ENCODE results near the gene PCBP3.
"Not testable (repeated sequence)": the region's sequence is repeated elsewhere in the genome, so short reads cannot be mapped to it uniquely, and the experiment has no call there.

PCBP3 gene

DNA sequence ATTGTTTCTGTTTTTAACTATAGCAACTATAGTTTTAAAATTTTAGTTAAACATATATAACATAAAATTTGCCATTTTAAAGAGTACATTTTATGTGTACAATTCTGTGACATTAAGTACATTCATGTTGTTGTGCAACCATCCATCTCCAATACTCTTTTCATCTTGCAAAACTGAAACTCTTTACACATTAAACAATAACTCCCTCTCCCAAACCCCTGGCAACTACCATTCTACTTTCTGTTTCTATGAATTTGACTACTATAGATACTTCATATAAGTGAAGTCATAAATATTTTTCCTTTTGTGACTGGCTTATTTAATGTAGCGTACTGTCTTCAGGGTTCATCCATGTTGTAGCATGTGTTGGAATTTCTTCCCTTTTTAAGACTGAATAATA is 25.9 kb downstream of the PCBP3 start:
- no peak for DNase-seq (ENCODE audit: low read depth in 2 of 3, low spot score in 1 of 3)

DNA sequence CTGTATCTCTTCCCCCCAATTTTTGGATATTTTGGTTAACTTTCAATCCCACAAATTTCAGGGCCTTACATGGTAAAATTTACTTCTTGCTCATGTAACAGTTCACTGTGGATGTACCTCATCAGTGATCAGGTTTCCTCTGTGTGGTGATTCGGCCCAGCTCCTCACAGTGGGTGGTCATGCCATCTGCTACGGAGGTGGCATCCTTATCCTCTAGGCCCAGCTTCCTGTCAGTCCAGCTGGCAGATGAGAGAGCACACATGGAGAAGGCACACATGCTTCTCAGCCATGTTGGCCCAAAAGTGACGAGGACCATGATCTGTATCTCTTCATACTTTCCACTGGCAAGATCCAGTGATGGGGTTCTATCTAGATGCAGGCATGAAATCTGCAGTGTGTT is 27.2 kb downstream of the PCBP3 start:
- no peak for DNase-seq (ENCODE audit: low read depth in 2 of 3, low spot score in 1 of 3)

DNA sequence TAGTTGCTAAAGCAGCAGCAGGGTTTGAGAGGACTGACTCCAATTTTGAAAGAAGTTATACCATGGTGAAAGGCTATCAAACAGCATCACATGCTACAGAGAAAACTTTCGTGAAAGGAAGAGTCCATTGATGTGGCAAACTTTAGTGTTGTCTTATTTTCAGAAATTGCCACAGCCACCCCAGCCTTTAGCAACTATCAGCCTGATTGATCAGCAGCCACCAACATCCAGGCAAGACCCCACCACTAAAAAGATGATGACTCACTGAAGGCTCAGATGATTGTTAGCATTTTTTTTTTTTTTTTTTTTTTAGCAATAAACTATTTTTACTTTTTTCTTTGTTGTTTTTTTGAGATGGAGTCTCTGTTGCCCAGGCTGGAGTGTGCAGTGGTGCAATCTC is 35.3 kb downstream of the PCBP3 start:
- DNase-seq (ENCODE audit: low read depth in 2 of 3, low spot score in 1 of 3): not testable (repeated sequence)

DNA sequence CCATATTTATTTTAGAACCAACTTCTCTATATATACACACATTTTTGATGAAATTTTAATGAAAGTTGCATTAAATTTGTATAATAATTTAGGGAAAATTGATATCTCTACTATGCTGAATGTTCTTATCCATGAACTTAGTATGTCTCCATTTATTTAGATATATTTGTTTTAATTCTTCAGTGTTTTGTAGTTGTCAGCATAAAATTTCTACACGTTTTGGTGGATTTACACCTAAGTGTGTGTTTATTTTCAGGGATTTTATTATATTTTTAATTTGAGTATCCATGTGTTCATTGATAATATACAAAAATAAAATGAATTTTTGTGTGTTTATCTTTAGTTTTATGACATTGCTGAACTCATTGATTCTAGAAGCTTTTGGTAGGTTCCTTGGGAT is 36.7 kb downstream of the PCBP3 start:
- DNase-seq (ENCODE audit: low read depth in 2 of 3, low spot score in 1 of 3): no peak

DNA sequence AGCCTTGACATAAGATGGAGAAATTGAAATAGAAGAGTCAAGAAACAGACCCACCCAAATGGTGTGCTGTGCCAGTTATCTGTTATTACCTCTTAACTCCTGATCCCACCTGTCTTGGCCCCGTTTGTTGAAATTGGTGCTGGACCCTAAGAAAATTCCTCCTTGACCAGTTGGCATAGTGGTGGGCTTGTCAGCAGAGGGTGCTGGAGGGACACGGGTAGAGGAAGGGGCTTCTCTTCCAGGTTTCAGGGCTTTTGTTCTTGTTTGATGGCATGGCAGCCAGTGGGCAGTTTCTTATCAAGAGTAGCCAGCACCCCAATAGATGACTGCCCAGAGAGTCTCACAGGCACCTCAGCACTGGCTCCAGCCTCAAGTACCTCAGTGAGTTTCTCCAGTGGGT is 51.6 kb downstream of the PCBP3 start:
- DNase-seq (ENCODE audit: low read depth in 2 of 3, low spot score in 1 of 3): no peak

DNA sequence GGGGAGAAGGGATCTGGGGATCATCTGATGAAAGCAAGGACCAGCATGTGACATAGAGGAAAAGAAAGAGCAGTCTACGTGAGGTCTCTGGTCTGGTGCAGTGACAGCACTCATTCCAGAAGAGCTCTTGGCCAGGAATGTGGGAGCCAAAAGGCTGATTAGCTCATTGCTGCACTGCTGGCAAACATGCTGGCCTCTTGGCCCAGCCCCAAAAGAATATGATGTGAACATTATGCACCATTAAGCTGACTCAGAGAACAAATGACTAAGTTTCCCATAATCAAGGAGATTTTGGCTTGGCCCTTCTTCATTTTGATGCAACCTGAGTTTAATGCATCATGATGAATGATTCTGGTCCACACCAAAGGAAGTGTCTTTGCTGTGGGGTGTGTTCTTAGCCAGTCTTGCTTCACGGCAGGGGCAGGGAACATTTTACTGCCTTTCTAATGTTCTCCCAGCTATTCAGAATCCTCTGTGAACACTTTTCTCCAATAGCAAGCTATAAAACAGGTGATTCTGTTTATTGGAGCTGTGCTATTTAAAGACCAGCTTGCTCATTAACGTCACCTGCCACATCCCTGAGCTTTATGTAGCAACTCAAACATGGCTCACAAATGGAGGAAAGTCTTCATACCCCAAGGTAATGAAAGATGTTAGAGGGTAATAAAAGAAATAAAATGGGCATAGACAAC is 55.1 kb downstream of the PCBP3 start:
- no peak for DNase-seq (ENCODE audit: low read depth in 2 of 3, low spot score in 1 of 3)

DNA sequence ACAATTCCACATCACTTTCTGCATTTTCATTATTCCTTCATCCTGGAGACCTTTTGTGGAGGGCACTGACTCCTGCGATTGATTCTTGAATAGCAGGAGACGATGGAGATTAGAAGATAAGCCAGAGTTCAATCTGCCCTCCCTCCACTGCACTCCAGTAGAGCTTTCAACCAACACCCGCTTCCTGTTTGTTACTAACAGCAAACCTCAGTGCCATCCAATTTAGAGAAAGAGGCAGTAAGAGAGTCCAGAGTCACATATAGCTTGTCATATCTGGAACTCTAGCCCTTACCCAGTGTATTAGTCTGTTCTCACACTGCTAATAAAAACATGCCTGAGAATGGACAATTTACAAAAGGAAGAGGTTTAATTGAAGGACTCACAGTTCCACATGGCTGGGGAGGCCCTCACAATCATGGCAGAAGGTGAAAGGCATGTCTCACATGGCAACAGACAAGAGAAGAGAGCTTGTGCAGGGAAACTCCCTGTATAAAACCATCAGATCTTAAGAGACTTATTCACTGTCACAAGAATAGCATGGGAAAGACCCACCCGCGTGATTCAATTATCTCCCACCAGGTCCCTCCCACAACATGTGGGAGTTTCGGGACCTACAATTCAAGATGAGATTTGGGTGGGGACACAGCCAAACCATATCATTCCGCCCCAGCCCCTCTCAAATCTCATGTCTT is 55.9 kb downstream of the PCBP3 start:
- DNase-seq (ENCODE audit: low read depth in 2 of 3, low spot score in 1 of 3): no peak

DNA sequence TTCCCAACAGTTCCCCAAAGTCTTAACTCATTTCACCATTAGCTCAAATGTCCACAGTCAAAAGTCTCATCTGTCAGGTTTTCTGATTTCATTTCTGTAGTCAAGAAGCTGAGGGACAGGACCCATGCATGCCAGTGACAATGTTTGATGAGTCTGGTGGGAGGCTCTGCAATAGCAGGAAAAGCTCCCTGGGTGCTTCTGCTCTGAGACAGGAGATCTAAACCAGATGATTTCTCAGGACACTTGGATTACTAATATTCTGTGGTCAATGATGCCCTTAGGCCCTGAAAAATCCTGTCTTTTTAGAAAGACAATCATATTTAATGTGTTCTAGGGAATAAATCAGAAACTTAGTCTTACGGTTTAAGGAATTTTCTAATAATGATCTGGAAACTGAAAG is 56.4 kb downstream of the PCBP3 start:
- DNase-seq (ENCODE audit: low read depth in 2 of 3, low spot score in 1 of 3): no peak

DNA sequence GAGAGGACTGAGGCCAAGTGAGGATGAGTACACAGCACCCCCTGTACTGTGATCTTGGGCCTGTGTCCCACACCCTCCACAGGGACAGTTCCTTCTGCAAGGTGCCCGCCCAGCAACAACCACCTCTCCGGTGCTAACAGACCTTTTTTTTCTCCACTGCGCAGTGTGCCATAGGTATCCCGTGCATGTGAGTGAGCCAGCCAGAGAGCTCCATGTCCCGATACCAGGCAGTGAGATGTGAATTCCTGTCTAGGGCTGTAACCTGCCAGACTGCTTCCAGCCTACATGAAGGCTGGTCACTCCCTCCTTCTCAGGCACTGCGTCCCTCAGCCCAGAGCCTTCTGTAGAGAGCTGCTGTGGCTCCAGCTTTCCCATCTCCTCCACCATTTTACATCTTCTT is 56.9 kb downstream of the PCBP3 start:
- DNase-seq (ENCODE audit: low read depth in 2 of 3, low spot score in 1 of 3): no peak

DNA sequence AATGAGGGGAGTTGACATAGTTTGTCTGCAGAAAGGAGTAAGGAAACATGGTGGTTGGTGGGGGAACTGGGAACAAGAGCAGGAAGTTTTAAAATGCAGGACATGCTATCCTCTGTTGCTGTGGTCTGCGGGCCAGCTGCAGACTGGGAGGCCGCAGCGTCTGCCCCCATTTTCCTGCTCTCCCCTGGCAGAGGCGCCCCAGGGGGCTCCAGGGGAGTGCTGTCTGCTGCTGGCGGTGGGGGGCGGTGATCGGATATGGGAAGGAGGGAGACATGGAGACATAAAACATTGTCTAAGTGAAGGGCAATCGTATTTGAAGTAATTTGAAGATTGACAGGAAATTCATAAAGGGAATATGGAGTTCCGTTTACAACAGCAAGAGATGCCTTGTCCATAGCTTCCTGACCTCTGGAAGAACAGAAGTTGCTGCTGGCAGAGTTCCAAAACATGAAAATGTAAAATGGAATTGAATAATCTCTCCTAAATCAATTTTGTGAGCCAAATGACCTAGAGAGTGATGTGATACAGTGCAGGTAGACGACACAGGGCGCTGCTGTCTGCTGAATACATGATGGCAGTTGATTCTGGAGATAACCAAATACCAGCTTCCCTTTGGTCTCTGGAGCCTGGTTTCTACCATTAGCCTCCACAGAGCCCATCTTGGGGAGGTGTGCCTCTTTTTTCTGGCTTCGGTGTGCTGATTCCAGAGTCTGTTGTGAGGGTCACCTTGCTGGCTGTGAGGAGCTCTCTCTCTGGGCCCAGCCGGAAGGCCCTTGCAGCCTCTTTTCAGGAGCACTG is 61.0 kb downstream of the PCBP3 start:
- DNase-seq (ENCODE audit: low read depth in 2 of 3, low spot score in 1 of 3): no peak

DNA sequence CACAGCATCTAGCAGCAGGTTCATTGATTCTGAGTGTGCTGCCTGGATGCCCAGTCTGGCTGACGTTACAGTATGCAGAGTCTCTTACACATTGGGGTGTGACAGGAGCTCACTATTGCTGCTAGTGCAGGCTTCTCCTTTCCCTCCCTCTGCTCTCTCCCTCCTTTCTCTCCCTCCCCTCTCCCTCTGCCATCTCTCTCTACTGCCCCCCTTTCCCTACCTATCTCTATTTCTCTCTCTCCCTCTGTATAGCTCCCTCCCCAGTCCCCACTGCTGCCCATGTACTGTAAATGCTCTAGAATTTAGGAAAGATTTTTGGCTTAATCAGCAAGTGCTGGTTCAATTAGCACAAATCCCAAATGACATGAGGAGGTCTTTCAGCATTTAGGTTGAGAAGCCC is 62.8 kb downstream of the PCBP3 start:
- DNase-seq (ENCODE audit: low read depth in 2 of 3, low spot score in 1 of 3): no peak

DNA sequence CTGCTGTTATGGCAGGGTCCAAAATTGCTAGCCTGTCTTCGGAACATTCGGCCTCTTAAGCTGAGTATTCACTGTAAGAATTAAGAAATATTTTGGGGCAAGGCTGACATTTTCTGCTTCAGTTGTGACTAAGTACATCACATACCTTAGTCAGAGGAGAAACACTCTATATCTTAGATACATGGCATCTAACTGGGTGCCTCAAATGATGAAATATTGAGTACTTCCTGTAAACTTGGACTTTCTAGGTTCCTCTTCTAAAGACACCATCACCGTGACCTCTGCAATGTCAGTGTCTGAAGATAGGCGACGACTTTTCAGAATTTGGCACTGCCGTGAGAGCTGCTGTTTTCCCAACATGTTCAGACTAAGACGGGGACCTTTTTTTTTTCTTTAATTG is 65.6 kb downstream of the PCBP3 start:
- DNase-seq (ENCODE audit: low read depth in 2 of 3, low spot score in 1 of 3): no peak

DNA sequence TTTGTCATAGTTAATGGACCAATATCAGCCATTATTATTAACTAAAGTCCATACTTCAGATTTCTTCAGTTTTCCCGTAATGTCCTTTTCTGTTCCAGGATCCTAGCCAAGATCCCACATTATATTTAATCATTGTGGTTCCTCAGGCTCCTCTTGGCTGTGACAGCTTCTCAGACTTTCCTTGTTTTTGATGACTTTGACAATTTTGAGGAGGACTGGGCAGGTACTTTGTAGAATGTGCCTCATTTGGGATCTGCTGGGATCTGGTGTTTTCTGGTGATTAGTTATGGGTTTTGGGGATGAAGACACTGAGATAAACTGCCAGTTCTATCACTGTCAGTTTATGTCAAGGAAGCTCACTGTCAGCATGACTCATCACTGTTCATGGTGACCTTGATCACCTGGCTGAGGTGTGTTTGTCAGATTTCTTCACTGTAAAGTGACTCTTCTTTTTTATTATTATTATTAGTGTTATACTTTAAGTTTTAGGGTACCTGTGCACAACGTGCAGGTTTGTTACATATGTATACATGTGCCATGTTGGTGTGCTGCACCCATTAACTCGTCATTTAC is 66.3 kb downstream of the PCBP3 start:
- DNase-seq (ENCODE audit: low read depth in 2 of 3, low spot score in 1 of 3): no peak

DNA sequence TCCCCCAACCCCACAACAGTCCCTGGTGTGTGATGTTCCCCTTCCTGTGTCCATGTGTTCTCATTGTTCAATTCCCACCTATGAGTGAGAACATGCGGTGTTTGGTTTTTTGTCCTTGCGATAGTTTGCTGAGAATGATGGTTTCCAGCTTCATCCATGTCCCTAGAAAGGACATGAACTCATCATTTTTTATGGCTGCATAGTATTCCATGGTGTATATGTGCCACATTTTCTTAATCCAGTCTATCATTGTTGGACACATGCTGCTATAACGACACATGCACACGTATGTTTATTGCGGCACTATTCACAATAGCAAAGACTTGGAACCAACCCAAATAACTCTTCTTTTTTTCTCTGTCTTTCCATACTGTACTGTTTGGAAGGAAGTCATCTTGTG is 66.8 kb downstream of the PCBP3 start:
- not testable (repeated sequence) for DNase-seq (ENCODE audit: low read depth in 2 of 3, low spot score in 1 of 3)

DNA sequence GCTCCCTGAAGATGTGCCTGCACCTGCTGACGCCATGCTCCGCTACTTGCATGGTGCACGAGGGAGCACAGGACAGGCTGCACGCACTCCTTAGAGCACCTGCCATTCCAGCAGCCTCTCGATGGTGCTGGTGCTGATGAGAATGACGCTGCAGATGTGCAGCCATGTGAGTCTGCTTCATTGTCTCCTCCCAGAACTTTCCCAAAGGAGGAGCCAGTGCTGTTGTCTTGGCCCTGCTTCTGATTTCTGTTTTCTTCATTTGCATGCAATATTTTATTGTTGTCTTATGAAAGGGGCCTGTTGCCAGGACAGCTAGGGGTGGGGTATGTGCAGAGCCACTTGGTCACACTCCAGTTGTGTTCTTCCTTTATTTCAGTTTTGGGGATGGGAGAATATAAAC is 70.1 kb downstream of the PCBP3 start:
- DNase-seq (ENCODE audit: low read depth in 2 of 3, low spot score in 1 of 3): no peak

DNA sequence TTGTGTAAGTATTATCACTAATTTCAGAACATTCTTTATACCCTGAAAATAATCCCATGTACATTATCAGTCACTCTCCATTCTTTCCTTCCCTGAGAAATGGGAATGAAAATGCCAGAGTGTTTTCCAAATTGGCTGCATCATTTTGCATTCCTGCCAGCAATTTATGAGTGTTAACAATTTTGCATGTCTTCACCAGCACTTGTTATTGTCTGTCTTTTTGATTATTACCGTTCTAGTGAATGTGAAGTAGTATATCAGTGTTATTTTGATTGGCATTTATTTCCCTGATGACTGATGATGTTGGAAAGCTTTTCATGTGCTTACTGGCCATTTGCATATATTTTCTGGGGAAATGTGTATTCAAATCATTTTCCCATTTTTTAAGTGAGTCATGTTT is 71.9 kb downstream of the PCBP3 start:
- DNase-seq (ENCODE audit: low read depth in 2 of 3, low spot score in 1 of 3): no peak

DNA sequence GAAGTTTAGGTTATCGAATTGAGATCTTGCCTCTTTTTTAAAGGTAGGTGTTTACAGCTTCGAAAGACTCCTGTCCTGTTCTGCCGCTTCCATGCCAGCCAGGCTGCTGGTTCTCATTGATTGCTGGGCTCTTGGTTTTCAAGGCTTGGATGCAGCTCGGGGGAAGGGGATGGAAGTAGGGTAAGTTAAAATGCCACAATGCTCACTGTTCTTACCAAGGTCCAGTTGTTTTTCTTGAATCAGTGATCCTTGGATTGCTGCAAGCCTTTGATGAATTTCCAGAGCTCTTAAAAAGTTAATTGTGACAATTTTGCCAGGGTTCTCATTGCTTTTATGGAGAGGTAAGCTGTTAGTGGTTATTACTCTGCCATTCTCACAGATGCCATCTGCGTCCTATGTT is 74.9 kb downstream of the PCBP3 start:
- no peak for DNase-seq (ENCODE audit: low read depth in 2 of 3, low spot score in 1 of 3)

DNA sequence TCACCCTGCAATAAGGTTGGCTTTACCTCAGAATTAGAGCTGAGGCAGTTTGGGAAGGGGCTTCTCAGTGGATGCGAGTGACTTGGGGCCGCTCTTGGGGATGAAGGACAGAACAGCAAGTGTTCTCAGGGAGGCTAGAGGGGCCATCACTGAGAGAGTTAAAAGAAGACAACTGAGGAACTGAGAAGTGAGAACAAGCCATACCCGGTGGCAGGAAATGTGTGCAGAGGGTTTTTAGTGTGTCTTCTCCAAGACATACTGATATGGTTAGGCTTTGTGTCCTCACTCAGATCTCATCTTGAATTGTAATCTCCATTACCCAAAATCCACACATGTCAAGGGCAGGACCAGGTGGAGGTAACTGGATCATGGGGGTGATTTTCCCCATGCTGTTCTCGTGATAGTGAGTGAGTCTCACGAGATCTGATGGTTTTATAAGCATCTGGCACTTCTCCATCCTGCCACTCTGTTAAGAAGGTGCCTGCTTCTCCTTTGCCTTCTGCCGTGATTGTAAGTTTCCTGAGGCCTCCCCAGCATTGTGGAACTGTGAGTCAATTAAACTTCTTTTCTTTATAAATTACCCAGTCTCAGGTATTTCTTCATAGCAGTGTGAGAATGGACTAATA is 75.8 kb downstream of the PCBP3 start:
- DNase-seq (ENCODE audit: low read depth in 2 of 3, low spot score in 1 of 3): no peak

DNA sequence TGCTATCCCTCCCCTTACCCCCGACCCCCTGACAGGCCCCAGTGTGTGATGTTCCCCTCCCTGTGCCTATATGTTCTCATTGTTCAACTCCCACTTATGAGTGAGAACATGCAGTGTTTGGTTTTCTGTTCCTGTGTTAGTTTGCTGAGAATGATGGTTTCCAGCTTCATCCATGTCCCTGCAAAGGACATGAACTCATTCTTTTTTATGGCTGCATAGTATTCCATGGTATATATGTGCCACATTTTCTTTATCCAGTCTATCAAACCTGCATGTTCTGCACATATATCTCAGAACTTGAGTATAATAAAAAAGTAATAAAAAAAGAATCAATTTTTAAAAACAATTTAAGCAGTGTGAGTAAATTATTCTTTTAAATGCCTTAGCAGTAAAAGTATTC is 76.7 kb downstream of the PCBP3 start:
- not testable (repeated sequence) for DNase-seq (ENCODE audit: low read depth in 2 of 3, low spot score in 1 of 3)

DNA sequence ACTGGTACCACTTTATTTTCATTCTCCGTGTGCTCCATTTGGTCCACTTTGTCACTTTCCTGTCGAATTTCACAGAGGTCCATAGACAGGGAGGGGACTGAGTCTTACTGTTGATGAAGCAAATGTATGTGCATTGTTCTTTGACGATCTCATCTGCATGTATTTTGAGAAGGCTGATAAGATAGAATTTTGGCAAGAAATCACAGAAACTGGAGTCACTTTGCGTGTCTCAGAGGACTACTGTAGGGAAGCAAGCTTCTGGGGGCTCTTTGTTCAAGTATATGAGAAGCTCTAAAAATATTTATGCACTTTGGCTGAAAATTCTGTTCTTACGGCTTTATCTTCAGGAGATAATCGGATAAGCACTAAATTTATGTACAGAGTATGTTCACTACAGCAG is 78.1 kb downstream of the PCBP3 start:
- DNase-seq (ENCODE audit: low read depth in 2 of 3, low spot score in 1 of 3): no peak

All from stimulated activated CD4-positive, alpha-beta T cell treated with anti-CD3 and anti-CD28 coated beads, Interleukin-12 subunit alpha, Interleukin-12 subunit beta, amount 100 ng/mL, for 48 hours (primary cell).